GM19324 (cell line): ENCODE measurements around the gene TDO2.
A peak's percentile ranks its signal among the peaks of the same experiment; 100 is the strongest.

ENCODE experiments used
- ATAC-seq: cut with Tn5 transposase; IDR thresholded peaks from one replicate; pipeline ENCODE4 v1.9.1; 2021; ENCODE audit warnings: mild to moderate bottlenecking, moderate library complexity; ENCODE audit not compliant: unreplicated experiment, low FRiP score

TDO2 gene

DNA sequence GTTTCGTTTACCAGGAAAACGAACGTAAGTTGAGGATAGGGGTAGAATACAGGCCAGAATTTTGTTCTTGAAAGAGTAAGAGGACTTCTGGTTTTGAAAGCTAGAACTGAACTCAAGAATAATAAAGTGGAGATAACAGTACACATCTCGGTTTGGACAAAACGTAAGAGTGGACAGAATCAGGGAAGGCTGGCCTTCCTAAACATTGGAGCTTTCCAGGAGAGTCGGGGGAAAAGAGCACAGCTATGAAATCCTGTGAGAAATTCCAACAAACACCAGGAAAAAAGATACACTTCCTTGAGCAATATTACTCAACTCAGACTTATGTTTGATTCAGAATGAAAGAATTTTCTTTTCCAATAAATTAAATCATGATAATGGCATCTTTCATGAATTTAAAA, 49.0 kb downstream of the TDO2 start:
- no peak for ATAC-seq

DNA sequence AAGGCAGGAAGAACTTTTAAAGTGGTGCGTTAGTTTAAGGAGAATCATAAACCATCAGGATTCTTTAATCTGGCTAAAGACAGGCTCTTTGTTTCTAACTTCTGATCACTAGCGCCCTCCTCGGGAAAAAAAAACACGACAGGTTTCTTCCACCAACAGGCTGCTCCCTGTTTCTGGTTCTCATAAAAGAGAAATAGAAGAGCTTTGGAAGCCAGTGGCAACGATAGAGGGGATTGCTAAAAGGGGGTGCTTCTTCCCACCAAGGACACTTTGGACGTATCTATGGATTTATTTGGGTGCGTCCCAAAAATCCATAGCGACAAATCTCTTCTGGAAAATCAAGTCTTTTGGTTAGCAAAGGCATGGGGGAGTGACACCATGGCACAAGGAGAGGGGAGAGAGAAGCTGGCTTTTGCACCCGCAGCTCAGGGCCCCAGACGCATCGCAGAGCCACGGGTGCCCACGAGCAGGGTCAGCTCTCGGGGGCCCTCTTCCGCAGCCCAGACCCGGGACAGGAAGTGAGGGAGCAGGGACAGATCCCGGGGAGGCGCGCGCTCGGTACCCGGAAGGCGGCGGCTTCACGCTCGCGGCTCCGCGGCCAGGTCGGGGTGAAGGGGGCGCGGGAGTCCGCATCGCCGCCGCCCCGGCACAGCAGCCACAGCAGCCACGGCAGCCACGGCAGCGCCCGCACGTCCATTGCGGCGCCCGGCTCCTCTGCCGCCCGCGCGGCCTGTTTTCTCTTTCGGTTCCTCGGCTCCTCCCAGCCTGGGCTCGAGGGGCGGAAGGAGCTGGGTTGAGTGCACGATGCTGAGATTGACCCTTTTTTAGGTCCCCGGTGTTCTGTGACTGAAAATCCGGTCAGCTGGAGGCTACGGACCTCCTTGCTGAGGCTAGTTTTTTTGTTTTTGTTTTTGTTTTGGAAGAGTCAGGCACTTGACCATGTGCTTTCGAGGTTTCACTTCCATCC, 49.9 kb downstream of the TDO2 start, which contains the start of gene CTSO:
CTSO (minus strand) TSS at position 716 of the 967 bp plus-strand sequence; CDS start at position 697, 19 bp downstream.
- ATAC-seq, result peak; percentile 98

DNA sequence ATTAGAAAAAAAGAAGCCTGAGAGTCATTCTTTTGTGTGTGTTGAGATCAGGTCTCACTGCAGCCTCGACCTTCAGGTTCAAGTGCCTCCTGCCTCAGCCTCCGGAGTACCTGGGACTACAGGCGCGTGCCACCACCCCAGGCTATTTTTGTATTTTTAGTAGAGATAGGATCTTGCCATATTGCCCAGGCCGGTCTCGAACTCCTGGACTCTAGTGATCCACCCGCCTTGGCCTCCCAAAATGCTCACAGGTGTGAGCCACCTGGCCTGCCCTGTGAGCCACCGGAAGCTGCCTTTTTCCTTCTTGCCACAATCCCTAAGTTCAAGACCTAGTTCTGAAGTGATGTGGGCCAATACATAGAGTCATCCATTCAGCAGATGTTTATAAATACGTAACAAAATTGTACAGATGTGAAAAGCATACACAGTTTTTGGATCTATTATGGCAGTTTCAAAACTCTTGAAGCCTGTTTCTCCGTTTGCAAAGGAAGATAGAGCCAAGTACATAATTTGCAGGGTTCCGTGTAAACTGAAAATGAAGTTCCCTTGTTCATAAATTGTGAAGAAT, 50.7 kb downstream of the TDO2 start:
- no peak for ATAC-seq

DNA sequence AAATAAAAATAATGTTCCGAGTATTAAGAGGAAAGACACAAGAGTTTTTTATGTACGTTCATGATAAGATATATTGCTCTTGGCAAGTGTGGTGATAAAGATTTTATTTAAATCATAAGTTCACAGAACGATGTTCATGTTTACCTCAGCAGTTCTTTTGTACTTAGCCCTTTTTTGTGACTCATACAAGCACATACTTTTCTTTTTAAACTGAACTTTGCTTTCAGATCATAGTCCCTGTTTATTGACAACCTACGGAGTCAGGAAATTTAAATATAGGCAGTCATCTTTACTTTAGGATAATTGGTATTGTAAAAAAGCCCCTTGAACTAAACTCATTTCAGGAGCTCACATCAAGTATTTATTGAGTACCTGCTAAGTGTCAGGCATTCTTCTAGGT, 51.4 kb downstream of the TDO2 start:
- ATAC-seq, result no peak

DNA sequence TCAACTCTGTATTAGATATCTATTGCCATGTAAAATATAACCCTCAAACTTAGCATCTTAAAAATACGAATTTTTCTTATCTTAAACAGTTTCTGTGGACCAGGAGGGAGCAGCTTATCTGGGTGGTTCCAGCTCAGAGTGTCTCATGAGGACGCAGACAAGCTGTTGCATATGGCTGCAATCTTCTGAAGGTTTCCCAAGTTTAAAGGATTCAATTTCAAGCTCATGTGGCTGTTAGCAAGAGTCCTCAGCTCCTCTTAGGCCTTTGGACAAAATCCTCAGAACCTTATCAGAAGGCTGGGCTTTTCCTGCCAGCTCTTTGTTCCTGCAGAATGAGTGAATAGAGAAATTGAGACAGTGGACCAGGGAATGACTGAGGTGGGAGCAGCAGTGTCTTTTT, 53.0 kb downstream of the TDO2 start:
- ATAC-seq, result no peak

DNA sequence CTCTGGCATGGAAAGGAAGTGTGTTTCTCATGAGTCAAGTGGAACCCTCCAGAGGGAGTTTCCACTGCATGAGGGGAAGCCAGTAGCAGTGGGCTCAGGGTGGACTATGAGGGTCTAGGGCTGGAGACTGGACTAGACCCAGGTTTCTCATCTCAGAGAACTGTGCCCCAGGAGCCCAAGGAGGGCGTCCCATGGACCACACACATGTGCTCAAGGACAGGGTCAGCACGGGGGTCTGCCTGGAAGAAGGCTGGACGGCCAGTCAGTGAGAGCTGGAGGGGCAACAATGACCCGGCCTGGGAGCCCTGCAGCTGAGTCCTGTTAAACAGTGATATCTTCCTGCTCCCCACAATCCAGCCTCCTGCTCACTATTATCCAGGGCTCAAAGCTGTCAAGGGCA, 55.9 kb downstream of the TDO2 start:
- ATAC-seq, result no peak

DNA sequence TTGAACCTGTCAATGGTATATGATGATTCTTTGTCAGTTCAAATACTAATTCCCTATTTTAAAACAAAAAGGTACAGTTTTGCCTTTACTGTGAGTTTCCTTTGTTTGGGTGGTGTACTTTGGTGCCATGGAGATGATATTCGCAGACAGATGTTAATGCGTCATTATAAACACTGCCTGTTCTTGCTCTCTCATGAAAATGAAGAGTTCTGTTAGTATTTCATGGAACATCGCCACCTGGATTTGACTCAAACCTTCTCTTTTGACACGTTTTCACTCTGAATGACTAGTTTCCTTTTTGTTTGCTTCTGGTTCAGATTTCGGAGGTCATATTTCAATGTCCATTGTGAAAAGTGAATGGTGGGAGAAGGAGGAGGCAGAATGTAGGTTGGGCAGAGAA, 57.0 kb downstream of the TDO2 start:
- ATAC-seq, result no peak

DNA sequence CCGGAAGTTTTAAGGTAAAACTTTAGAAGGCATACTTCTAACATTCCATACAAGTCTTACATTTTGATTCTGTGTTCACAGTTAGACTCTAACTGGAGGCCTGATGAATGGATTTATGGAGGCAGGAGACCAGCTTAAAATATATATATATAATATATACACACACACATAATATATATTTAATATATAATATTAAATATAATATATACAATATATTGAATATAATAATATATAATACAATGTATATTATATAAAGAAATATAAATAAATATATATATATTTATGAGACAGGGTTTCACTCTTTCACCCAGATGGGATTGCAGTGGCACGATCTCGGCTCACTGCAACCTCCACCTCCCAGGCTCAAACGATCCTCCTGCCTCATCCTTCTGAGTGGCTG, 58.1 kb downstream of the TDO2 start:
- no peak for ATAC-seq

DNA sequence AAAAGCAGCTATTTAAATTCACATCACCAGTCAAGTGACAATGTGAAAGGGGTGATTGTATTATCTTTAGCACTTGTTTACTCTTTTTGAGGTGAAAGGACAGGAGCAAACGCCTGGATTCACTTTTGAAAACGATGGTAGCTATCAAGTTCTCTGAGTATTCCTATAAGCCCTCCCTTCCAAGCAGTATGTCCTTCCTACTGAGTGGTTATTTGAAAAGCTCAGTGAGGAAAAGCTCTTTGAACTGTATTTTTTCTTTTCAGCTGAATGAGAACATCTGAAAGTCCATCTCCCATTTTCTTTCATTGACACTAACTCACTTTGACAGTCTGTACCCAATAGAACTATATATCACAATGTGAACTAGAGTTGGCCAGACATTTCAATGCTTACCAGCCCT, 59.3 kb downstream of the TDO2 start:
- no peak for ATAC-seq

DNA sequence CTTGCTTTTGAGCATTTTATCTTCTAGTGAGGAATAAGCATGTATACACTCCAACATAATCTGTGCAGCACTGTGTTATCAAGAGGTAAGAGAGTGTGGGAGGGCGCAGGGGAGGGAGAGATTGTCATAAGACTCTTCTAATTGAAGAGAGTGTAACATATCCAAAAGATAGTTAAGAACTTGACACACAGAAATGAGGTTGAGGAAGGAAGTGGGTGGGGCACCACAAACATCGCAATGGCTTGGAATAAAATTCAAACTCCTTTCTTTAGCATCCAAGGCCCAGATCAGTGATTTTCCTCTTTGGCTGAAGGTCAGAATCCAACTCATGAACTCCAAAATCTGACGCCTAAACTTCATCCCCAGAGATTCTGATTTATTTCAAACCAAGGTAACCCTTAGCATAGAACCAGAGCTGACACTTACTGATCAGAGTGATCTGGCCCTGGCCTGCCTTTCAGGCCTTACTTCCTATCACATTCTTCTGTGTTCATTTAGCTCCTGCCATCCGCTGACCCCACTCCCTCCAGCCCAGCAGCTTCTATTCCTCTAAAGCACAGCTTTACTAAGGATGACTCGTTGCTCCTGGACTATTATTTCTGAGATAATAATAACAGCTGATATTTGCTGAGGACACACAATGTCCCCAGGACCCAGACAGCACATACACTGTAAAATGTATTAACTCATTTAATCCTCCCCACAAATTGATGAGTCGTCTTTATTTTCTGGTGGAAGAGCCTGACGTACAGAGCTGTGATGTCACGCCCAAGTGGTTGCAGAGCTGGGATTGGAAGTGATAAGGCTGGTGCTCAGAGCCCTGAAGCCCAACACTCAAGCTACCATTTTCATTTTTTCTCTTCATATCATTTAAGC, 60.8 kb downstream of the TDO2 start:
- no peak for ATAC-seq

DNA sequence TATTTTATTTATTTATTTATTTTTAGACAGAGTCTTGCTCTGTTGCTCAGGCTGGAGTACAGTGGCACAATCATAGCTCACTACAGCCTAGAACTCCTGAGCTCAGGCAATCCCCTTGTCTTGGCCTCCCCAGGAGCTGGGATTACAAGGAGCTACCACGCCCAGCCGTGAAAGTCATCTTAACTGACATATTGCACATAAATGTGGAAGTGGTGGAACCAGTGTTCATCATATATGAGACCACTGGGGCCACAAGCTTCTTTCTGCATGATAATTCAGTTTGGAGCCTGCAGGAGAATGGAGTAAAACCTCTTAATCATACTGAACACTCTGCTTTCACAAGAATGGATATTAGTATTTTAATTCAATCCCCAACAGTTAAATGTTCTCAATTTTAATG, 62.7 kb downstream of the TDO2 start:
- no peak for ATAC-seq

DNA sequence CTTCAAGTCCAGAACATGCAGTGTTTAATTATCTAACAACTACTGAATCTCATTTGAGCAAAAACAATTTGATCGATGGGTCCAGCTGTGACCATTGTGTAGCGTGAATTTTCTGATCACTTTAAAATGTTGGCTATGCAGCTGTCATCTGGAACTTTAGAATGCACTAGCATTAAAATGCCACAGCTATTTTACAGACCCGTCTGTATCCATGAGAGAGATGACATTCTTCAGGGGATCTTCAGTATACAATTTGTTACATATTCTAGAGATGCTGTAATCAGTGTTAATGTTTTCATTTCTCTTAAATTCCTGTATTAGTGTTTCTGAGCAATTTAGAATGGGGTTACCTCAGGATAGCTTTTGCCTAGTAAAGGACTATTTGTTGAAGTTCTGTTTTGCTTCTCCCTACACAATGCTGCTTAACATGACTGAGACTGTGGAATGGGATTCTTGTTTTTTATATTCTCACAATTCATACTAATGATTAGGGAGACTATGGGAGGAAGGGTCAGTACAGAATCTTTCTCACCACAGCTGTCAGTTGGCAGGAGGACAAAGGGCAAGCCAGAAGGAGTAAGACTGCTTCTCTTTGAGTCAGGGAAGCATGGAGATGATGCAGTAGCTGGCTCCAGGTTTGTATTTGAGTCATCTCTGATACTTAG, 63.4 kb downstream of the TDO2 start:
- ATAC-seq, result no peak
